ENCODE measurements around the gene TCF23. TPM values are rescaled to one million over a fixed set of nuclear protein-coding genes. Genes with fewer than 3 reads are reported as not detected.
"Not testable (repeated sequence)": the region's sequence is repeated elsewhere in the genome, so short reads cannot be mapped to it uniquely, and the experiment has no call there.

The TCF23 gene
- total and polyA plus RNA-seq, 12 donors, result 0.05 to 0.21 (median 0.08) TPM; not detected in 2

DNA sequence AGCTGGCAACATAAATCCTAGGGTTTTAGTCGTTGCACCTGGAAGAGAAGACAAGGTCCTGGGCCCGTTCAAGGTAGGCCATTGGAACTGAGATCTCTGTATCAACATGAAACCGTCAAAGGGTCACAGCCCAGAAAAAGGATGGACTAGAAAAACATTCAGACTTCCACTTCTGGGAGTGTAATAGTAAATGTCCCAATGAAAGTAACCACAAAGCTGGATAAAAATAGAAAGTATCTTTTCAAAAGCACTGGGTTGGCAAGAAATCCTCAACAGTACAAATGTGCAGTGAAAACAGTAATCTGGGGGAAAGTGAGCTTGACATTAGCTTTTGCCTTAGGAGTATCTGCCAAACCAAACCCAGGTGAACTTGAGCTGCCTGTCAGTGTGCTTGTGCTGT lies 42.8 kb upstream of the TCF23 start:
- no peaks in the 10 kb centered on the region for H3K9me3 ChIP-seq
- intact Hi-C loops (cut with DNase I), result loop anchor here in 1 of 10 donors (5.0 to 10.0 kb wide), 2 partner anchors 46 to 189 kb away; no protein-coding TSS in a partner anchor
- peaks cover 0 to 25% (median 7%) of the 10 kb centered on the region in 7 donors for H3K27me3 ChIP-seq
- DNase-seq, result no peak
- 73 to 76% methylated on average over 3 of the region's 3 CpGs for WGBS, 2 donors
- ATAC-seq, result no peak
- H3K4me3 ChIP-seq, result no peak overlapping the region
- no peak overlapping the region for H3K27ac ChIP-seq
- TF ChIP-seq, protein P1, sequence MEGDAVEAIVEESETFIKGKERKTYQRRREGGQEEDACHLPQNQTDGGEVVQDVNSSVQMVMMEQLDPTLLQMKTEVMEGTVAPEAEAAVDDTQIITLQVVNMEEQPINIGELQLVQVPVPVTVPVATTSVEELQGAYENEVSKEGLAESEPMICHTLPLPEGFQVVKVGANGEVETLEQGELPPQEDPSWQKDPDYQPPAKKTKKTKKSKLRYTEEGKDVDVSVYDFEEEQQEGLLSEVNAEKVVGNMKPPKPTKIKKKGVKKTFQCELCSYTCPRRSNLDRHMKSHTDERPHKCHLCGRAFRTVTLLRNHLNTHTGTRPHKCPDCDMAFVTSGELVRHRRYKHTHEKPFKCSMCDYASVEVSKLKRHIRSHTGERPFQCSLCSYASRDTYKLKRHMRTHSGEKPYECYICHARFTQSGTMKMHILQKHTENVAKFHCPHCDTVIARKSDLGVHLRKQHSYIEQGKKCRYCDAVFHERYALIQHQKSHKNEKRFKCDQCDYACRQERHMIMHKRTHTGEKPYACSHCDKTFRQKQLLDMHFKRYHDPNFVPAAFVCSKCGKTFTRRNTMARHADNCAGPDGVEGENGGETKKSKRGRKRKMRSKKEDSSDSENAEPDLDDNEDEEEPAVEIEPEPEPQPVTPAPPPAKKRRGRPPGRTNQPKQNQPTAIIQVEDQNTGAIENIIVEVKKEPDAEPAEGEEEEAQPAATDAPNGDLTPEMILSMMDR (IDR thresholded peaks at IDR 0.05), result no peak
- no peaks in the 10 kb centered on the region for H3K4me1 ChIP-seq
- H3K36me3 ChIP-seq, result no peaks in the 10 kb centered on the region

DNA sequence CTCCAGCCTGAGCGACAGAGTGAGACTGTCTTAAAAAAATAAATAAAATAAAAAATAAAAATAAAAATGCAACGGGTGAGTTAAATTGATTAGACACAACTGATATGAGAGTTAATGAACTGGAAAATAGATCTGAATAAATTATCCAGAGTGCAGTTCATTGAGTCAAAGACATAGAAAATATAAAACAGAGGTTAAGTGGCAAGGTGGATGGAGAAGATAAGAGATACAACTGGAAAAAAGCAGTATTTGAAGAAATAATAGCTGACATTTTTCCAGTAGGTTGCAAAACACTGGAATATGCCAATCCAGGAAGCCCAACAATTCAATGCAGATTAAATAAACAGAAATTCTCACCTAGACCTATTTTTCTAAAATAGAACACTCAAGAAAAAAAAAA lies 40.6 kb upstream of the TCF23 start:
- no peak for DNase-seq
- WGBS, 2 donors, result 79 to 80% methylated on average over 2 of the region's 2 CpGs
- H3K9me3 ChIP-seq, result no peaks in the 10 kb centered on the region
- no peaks in the 10 kb centered on the region for H3K4me1 ChIP-seq
- intact Hi-C loops (cut with DNase I), result loop anchor here in 1 of 10 donors (5.0 to 10.0 kb wide), 2 partner anchors 44 to 187 kb away; no protein-coding TSS in a partner anchor
- H3K36me3 ChIP-seq, result no peaks in the 10 kb centered on the region
- TF ChIP-seq, protein P1 (IDR thresholded peaks at IDR 0.05), result no peak
- peaks cover 0 to 25% (median 7%) of the 10 kb centered on the region in 7 donors for H3K27me3 ChIP-seq
- H3K27ac ChIP-seq, result no peak overlapping the region
- ATAC-seq, result no peak
- H3K4me3 ChIP-seq, result no peak overlapping the region

DNA sequence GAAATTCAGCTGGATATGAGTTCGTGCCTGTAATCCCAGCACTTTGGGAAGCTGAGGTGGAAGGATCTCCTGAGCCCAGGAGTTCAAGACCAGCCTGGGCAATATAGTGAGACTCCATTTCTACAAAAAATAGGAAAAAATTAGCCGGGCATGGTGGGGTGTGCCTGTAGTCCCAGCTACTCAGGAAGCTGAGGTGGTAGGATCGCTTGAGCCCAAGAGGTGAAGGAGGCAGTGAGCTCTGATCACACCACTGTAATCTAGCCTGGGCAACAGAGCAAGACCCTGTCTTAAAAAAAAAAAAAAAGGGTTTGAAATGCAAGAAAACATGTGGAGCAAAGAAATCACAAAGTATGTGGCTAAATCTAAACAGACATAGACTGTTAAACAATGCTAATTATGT lies 39.7 kb upstream of the TCF23 start:
- Histone ChIP-seq H3K36me3 (no peaks in the 10 kb centered on the region), H3K27me3 (peaks cover 0 to 21% (median 7%) of the 10 kb centered on the region in 7 donors), H3K27ac (no peak overlapping the region), H3K4me1 (no peaks in the 10 kb centered on the region), H3K4me3 (no peak overlapping the region), H3K9me3 (no peaks in the 10 kb centered on the region)
- no peak for DNase-seq
- no peak for ATAC-seq
- 89 to 93% methylated on average over 3 of the region's 3 CpGs for WGBS, 2 donors
- intact Hi-C loops (cut with DNase I), result loop anchor here in 1 of 10 donors (5.0 to 10.0 kb wide), 2 partner anchors 43 to 186 kb away; no protein-coding TSS in a partner anchor
- TF ChIP-seq, protein P1 (IDR thresholded peaks at IDR 0.05), result no peak

DNA sequence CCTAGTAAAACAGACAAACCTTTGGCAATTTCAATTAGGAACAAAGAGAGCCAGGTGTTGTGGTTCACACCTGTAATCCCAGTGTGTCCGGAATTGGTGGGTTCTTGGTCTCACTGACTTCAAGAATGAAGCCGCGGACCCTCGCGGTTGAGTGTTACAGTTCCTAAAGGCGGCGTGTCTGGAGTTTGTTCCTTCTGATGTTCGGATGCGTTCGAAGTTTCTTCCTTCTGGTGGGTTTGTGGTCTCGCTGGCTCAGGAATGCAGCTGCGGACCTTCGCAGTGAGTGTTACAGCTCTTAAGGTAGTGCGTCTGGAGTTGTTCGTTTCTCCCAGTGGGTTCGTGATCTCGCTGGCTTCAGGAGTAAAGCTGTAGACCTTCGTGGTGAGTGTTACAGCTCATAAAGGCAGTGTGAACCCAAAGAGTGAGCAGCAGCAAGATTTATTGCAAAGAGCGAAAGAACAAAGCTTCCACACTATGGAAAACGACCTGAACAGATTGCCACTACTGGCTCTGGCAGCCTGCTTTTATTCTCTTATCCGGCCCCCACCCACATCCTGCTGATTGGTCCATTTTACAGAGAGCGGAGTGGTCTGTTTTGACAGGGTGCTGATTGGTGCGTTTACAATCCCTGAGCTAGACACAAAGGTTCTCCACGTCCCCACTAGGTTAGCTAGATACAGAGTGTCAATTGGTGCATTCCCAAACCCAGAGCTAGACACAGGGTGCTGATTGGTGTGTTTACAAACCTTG lies 38.0 kb upstream of the TCF23 start:
- ATAC-seq; DNase-seq; H3K4me3 ChIP-seq; H3K36me3 ChIP-seq; H3K27ac ChIP-seq; H3K4me1 ChIP-seq; H3K9me3 ChIP-seq; intact Hi-C loops (cut with DNase I): not testable (repeated sequence)
- H3K27me3 ChIP-seq, result peaks cover 0 to 12% (median 0%) of the 10 kb centered on the region in 7 donors
- 84 to 87% methylated on average over 24 of the region's 24 CpGs for WGBS, 2 donors

DNA sequence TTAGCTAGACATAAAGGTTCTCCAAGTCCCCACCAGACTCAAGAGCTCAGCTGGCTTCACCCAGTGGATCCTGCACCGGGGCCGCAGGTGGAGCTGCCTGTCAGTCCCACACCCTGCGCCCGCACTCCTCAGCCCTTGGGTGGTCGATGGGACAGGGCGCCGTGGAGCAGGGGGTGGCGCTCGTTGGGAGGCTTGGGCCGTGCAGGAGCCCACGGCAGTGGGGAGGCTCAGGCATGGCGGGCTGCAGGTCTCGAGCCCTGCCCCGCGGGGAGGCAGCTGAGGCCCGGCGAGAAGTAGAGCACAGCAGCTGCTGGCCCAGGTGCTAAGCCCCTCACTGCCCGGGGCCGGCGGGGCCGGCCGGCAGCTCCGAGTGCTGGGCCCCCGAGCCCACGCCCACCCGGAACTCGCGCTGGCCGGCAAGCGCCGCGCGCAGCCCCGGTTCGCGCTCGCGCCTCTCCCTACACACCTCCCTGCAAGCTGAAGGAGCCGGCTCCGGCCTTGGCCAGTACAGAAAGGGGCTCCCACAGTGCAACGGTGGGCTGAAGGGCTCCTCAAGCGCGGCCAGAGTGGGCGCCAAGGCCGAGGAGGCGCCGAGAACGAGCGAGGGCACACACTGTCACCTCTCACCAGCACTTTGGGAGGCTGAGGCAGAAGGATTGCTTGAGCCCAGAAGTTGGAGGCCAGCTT lies 37.3 kb upstream of the TCF23 start:
- H3K9me3 ChIP-seq; H3K36me3 ChIP-seq; H3K4me1 ChIP-seq; intact Hi-C loops (cut with DNase I); ATAC-seq; H3K27ac ChIP-seq; DNase-seq; H3K4me3 ChIP-seq: not testable (repeated sequence)
- 88 to 93% methylated on average over 49 of the region's 49 CpGs for WGBS, 2 donors
- H3K27me3 ChIP-seq, result peaks cover 0 to 12% (median 2%) of the 10 kb centered on the region in 7 donors
